ENCODE measurements around the gene DDA1.
A peak's percentile ranks its signal among the peaks of the same experiment; 100 is the strongest.
"Not testable (repeated sequence)": the region's sequence is repeated elsewhere in the genome, so short reads cannot be mapped to it uniquely, and the experiment has no call there.

Gene DDA1

GRCh38 chr19:17293605-17294004, 15.8 kb upstream of the DDA1 start:
- Mint-ChIP-seq H3K27ac (no peak overlapping the region), H3K9me3 (peaks cover 5% of the 10 kb centered on the region), H3K36me3 (ENCODE audit: low read depth) (peaks cover 34% of the 10 kb centered on the region), H3K4me3 (peak overlapping the region; percentile 30), H3K27me3 (ENCODE audit: low read depth, poor library complexity) (peaks cover 11% of the 10 kb centered on the region), H3K4me1 (peaks cover 10% of the 10 kb centered on the region)
- DNase-seq = no peak
- no peak for TF ChIP-seq CTCF (IDR thresholded peaks at IDR 0.05)

DNA sequence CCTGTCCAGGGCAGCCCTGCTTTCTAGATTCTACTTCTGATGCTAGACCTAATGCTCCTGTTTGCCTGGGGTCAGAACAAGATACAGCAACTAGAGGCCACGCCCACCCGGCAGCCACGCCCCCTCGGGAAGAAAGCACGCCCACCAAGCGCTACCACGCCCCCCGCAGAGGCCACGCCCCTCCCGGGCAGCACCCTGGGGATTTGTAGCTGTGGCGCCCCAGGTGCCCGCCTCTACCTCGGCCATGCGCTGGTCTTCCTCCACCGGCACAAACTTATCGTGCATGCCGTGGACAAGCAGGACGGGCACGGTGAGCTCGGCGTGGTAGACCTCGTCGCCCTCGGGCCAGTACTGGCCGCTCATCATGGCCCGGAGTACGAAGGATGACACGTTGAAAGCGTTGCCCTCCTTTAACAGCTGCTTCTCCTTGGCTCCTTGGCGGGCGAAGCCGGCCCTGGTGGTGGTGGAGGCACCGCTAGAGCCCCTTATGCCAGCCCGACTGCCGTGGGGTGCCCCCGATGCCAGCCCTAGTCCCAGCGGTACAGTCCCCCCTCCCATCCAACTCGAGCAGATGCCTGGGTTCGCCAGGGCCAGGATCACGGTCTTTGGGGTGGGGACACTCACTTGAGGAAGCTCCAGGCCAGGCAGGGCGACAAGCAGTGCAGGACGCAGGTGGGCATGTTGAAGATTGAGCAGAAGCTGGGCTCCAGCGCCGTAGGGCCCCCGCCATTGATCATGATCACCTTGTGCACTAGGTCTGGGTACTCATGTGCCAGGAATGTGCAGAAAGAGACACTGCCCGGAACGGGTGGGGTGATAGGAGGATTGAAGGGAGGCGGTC, 15.1 kb upstream of the DDA1 start:
- H3K4me1 Mint-ChIP-seq = peaks cover 10% of the 10 kb centered on the region
- peak overlapping the region; percentile 30 for H3K4me3 Mint-ChIP-seq
- no peak for TF ChIP-seq CTCF (IDR thresholded peaks at IDR 0.05)
- peaks cover 11% of the 10 kb centered on the region for H3K27me3 Mint-ChIP-seq (ENCODE audit: low read depth, poor library complexity)
- peaks cover 39% of the 10 kb centered on the region for H3K36me3 Mint-ChIP-seq (ENCODE audit: low read depth)
- peak; percentile 63 for DNase-seq
- H3K9me3 Mint-ChIP-seq = peaks cover 9% of the 10 kb centered on the region
- no peak overlapping the region for H3K27ac Mint-ChIP-seq

DNA sequence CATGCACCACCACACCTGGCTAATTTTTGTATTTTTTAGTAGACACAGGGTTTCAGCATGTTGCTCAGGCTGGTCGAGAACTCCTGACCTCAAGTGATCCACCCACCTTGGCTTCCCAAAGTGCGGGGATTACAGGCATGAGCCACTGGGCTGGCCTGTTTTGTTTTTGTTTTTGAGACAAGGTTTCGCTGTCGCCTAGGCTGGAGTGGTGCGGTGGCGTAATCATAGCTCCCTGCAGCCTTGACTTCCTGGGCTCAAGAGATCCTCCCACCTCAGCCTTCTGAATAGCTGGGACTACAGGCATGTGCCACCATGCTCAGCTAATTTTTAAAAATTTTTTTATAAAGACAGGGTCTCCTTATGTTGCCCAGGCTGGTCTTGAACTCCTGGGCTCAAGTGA, 13.8 kb upstream of the DDA1 start:
- H3K4me3 Mint-ChIP-seq = not testable (repeated sequence)

GRCh38 chr19:17296273-17296672, 13.1 kb upstream of the DDA1 start:
- Mint-ChIP-seq H3K27ac (no peak overlapping the region), H3K4me1 (peaks cover 10% of the 10 kb centered on the region), H3K4me3 (no peak overlapping the region), H3K27me3 (ENCODE audit: low read depth, poor library complexity) (peaks cover 2% of the 10 kb centered on the region), H3K9me3 (peaks cover 9% of the 10 kb centered on the region), H3K36me3 (ENCODE audit: low read depth) (peaks cover 51% of the 10 kb centered on the region)
- no peak for TF ChIP-seq CTCF (IDR thresholded peaks at IDR 0.05)
- DNase-seq = no peak

More for the DNA sequence above, 13.8 kb upstream of the DDA1 start:
- not testable (repeated sequence) for H3K9me3 Mint-ChIP-seq; H3K27ac Mint-ChIP-seq; H3K27me3 Mint-ChIP-seq (ENCODE audit: low read depth, poor library complexity); DNase-seq; H3K4me1 Mint-ChIP-seq
- H3K36me3 Mint-ChIP-seq (ENCODE audit: low read depth) = peaks cover 47% of the 10 kb centered on the region

GRCh38 chr19:17296976-17297375, 12.4 kb upstream of the DDA1 start:
- TF ChIP-seq CTCF (IDR thresholded peaks at IDR 0.05) = no peak
- no peak overlapping the region for H3K27ac Mint-ChIP-seq

GRCh38 chr19:17300992-17301619, 8.3 kb upstream of the DDA1 start:
- no peak for DNase-seq
- no peak for TF ChIP-seq CTCF (IDR thresholded peaks at IDR 0.05)
- Mint-ChIP-seq H3K4me3 (peak overlapping the region; percentile 74), H3K9me3 (peaks cover 9% of the 10 kb centered on the region), H3K27ac (no peak overlapping the region), H3K4me1 (peaks cover 24% of the 10 kb centered on the region), H3K36me3 (ENCODE audit: low read depth) (peaks cover 40% of the 10 kb centered on the region), H3K27me3 (ENCODE audit: low read depth, poor library complexity) (peaks cover 3% of the 10 kb centered on the region)

More at GRCh38 chr19:17296976-17297375, 12.4 kb upstream of the DDA1 start:
- Mint-ChIP-seq H3K4me3 (no peak overlapping the region), H3K27me3 (ENCODE audit: low read depth, poor library complexity) (no peaks in the 10 kb centered on the region), H3K4me1 (peaks cover 12% of the 10 kb centered on the region), H3K9me3 (peaks cover 9% of the 10 kb centered on the region), H3K36me3 (ENCODE audit: low read depth) (peaks cover 51% of the 10 kb centered on the region)
- DNase-seq = no peak
